Measurements from ENCODE around the gene HPSE2. TPM values are rescaled to one million over a fixed set of nuclear protein-coding genes. Genes with fewer than 3 reads are reported as not detected.

Gene HPSE2
- total and polyA plus RNA-seq, 12 donors = 0.04 to 0.24 (median 0.13) TPM; not detected in 6

DNA sequence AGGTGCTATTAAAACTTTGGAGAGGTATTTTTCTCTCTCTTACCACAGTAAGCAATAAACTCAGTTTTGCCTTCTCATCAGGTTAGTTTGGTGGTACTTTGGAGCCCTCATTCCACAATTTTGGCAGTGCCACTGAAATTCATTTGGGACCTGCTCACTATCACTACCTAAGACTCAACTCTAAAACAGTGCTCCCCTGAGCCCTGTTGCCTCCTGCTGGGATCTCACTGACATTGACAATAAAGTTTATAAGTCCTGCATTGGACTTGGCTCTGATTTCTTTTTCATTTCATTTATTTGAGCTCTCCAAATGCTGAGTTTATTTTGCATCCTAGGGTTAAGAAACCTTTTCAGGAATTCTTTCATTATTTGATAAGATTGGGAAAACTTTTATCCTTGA lies 658.1 kb downstream of the HPSE2 start:
- Histone ChIP-seq H3K9me3 (no peaks in the 10 kb centered on the region), H3K4me1 (no peaks in the 10 kb centered on the region), H3K27me3 (peaks cover 0 to 24% (median 4%) of the 10 kb centered on the region in 7 donors), H3K27ac (no peak overlapping the region), H3K4me3 (no peak overlapping the region), H3K36me3 (no peaks in the 10 kb centered on the region)
- TF ChIP-seq, protein P1, sequence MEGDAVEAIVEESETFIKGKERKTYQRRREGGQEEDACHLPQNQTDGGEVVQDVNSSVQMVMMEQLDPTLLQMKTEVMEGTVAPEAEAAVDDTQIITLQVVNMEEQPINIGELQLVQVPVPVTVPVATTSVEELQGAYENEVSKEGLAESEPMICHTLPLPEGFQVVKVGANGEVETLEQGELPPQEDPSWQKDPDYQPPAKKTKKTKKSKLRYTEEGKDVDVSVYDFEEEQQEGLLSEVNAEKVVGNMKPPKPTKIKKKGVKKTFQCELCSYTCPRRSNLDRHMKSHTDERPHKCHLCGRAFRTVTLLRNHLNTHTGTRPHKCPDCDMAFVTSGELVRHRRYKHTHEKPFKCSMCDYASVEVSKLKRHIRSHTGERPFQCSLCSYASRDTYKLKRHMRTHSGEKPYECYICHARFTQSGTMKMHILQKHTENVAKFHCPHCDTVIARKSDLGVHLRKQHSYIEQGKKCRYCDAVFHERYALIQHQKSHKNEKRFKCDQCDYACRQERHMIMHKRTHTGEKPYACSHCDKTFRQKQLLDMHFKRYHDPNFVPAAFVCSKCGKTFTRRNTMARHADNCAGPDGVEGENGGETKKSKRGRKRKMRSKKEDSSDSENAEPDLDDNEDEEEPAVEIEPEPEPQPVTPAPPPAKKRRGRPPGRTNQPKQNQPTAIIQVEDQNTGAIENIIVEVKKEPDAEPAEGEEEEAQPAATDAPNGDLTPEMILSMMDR (IDR thresholded peaks at IDR 0.05) = no peak
- intact Hi-C loops (cut with DNase I) = no loop called here
- ATAC-seq (no peak), DNase-seq (no peak)

DNA sequence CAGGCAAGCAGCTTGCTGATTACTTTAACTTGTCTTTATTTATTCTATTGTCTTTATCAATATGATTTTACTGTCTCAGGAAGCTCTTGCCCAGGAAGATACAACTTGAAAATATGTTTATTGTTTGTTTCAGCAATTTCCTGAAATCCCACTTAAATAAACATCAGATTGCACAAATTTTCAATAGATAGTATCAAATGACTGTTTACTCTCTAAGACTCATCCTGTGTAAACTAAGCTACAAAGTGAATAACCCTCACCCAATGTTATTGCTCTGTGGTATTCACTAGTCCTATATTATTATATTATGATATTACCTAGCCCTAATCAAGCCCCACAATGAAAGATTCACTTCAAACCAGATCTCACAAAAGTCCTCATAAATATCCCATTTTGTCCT lies 658.5 kb downstream of the HPSE2 start:
- Histone ChIP-seq H3K4me1 (no peaks in the 10 kb centered on the region), H3K36me3 (no peaks in the 10 kb centered on the region), H3K4me3 (no peak overlapping the region), H3K27ac (no peak overlapping the region), H3K9me3 (no peaks in the 10 kb centered on the region), H3K27me3 (peaks cover 0 to 24% (median 4%) of the 10 kb centered on the region in 7 donors)
- no peak for DNase-seq
- intact Hi-C loops (cut with DNase I) = no loop called here
- TF ChIP-seq, protein P1 (IDR thresholded peaks at IDR 0.05) = no peak
- ATAC-seq = no peak

DNA sequence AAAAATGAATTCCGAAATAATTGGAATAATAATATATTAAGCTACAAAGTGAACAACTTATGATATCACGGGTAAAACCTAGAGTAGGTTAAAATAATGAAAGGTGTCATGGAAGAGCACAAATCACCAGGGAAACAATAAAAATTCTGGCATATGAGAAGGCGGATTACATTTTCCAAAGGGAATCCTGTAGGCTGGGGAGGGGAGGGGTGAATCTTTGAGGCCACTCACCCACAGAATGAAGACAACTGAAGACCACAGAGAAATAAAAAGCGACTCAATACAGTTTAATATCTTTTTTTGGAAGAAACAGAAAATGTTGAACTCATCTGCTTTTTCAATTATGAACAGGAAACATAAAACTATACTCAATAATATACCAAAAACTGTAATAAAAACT lies 659.6 kb downstream of the HPSE2 start:
- H3K4me3 ChIP-seq = no peak overlapping the region
- H3K9me3 ChIP-seq = no peaks in the 10 kb centered on the region
- intact Hi-C loops (cut with DNase I) = no loop called here

DNA sequence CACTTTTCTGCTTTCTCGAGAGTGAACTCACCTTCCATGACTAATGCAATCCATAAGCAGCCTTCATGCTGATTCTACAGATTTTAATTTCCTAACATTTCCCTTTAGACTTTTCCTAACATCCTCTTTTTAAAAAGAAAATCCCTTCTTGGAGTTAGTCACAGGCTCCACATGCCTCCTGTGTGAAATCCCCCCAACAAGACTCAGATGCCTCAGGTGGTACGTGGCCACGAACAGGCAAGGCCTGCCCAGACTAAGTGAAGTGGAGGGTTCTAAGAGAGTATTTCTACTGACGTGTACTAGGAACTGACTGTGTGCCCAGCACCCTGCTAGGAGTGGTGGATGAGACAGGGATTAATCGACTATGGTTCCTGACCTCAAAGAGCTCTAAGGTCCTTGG lies 663.1 kb downstream of the HPSE2 start:
- H3K27ac ChIP-seq = no peak overlapping the region
- H3K27me3 ChIP-seq = peaks cover 0 to 18% (median 4%) of the 10 kb centered on the region in 7 donors
- no peaks in the 10 kb centered on the region for H3K36me3 ChIP-seq
- intact Hi-C loops (cut with DNase I) = no loop called here
- WGBS, 2 donors = 68 to 73% methylated on average over 5 of the region's 5 CpGs
- ATAC-seq = no peak
- no peak overlapping the region for H3K4me3 ChIP-seq
- no peaks in the 10 kb centered on the region for H3K9me3 ChIP-seq
- TF ChIP-seq, protein P1 (IDR thresholded peaks at IDR 0.05) = no peak
- peaks cover 0 to 5% (median 0%) of the 10 kb centered on the region in 9 donors for H3K4me1 ChIP-seq
- no peak for DNase-seq

More for the DNA sequence above, 659.6 kb downstream of the HPSE2 start:
- no peaks in the 10 kb centered on the region for H3K36me3 ChIP-seq
- H3K27ac ChIP-seq = no peak overlapping the region
- 59 to 64% methylated on average over 4 of the region's 4 CpGs for WGBS, 2 donors
- H3K27me3 ChIP-seq = peaks cover 0 to 18% (median 4%) of the 10 kb centered on the region in 7 donors
- DNase-seq (no peak), ATAC-seq (no peak)
- TF ChIP-seq, protein P1 (IDR thresholded peaks at IDR 0.05) = no peak
- H3K4me1 ChIP-seq = no peaks in the 10 kb centered on the region

Data from heart right ventricle (tissue), 16 donors.